Transverse colon (tissue), 4 donors: ENCODE measurements around the gene SLFN5. TPM values are rescaled to one million over a fixed set of nuclear protein-coding genes. Genes with fewer than 3 reads are reported as not detected.
"Not testable (repeated sequence)": the region's sequence is repeated elsewhere in the genome, so short reads cannot be mapped to it uniquely, and the experiment has no call there.

Experiments used
- DNase-seq: peaks from one replicate; pipeline ENCODE4 v3.0.0-alpha.2; 2019
- H3K27ac ChIP-seq, 4 donors: fragments of 200-600 bp; sonication (generic); 2 replicates each; pipeline ENCODE4 v1.5.1; 2016 to 2018; ENCODE audit warnings: inconsistent platforms in 4 of 4
- H3K27me3 ChIP-seq: fragments of 200-600 bp; sonication (generic); 2 replicates; pipeline ENCODE4 v1.5.1; 2017; ENCODE audit warnings: inconsistent platforms
- H3K36me3 ChIP-seq, 4 donors: fragments of 200-600 bp; sonication (generic); 2 replicates each; pipeline ENCODE4 v1.5.1; 2017 to 2019; ENCODE audit warnings: inconsistent platforms in 4 of 4
- H3K4me1 ChIP-seq, 4 donors: fragments of 200-600 bp; sonication (generic); 2 replicates each; pipeline ENCODE4 v1.5.1; 2017 to 2020; ENCODE audit warnings: inconsistent platforms in 4 of 4
- H3K4me3 ChIP-seq, 4 donors: fragments of 200-600 bp; sonication (generic); 1 replicate in 1 of 4; 2 replicates in 3 of 4; pipeline versions ENCODE4 v1.5.1 to v1.6.1; 2017 to 2019; ENCODE audit warnings: inconsistent platforms in 4 of 4
- H3K9me3 ChIP-seq, 2 donors: fragments of 200-600 bp; sonication (generic); 2 replicates each; pipeline ENCODE4 v1.5.1; 2017 to 2019; ENCODE audit warnings: inconsistent platforms in 2 of 2
- CTCF ChIP-seq, 5 experiments: fragments of 200-600 bp in 3 of 5; fragments of 450-650 bp in 2 of 5; sonication (generic) in 3 of 5; IDR thresholded peaks; 1 replicate in 2 of 5; 2 replicates in 3 of 5; pipeline ENCODE4 v1.5.1; 2016 to 2017; ENCODE audit warnings: antibody characterized with exemption in 5 of 5, inconsistent platforms in 3 of 5, mild to moderate bottlenecking in 2 of 5, moderate library complexity in 1 of 5
- EP300 ChIP-seq: sonication (generic); formaldehyde crosslinking; IDR thresholded peaks from one replicate; pipeline ENCODE4 v1.6.1; 2017; ENCODE audit warnings: antibody characterized with exemption, low read depth
- POLR2A ChIP-seq: fragments of 450-650 bp; IDR thresholded peaks from one replicate; pipeline ENCODE4 v1.6.1; 2016; ENCODE audit warnings: antibody characterized with exemption, mild to moderate bottlenecking, moderate library complexity
- POLR2AphosphoS5 ChIP-seq, 3 donors: sonication (generic); formaldehyde crosslinking; IDR thresholded peaks; one replicate each; pipeline ENCODE4 v1.6.1; 2016; ENCODE audit warnings: antibody characterized with exemption in 3 of 3
- WGBS, 2 donors: methylation state at CpG; one replicate each; pipeline ENCODE4 v1.1.5; 2018; ENCODE audit warnings: low coverage in 1 of 2; 5-methylcytosine and 5-hydroxymethylcytosine counted together
- in situ Hi-C, 4 donors: fragments of 200-750 bp; cut with MboI; loops; one replicate each; pipeline versions ENCODE4 v1.15.0 to v1.15.1; 2017; ENCODE audit warnings: low sequenced_read_pairs in 3 of 4, low pct_ligation_motif_present in 1 of 4, low pct_unique_long_range_greater_than_20kb in 1 of 4
- intact Hi-C: fragments of 100-400 bp; cut with DNase I; formaldehyde crosslinking; loops from one replicate; pipeline ENCODE4 v1.15.1; 2023; ENCODE audit warnings: low total_unique reads
- total RNA-seq, 4 donors: library from RNA; depleted of rRNA; stranded (reverse); fragments of >200 nt; gene quantifications; one replicate each; pipeline ENCODE4 v1.1.0, GENCODE V29; 2016

SLFN5 gene
- total RNA-seq: 10 to 100 TPM in 1 of 4 donors, 1 to 10 TPM in 3; 2.8 to 14.0 (median 5.7) TPM

DNA sequence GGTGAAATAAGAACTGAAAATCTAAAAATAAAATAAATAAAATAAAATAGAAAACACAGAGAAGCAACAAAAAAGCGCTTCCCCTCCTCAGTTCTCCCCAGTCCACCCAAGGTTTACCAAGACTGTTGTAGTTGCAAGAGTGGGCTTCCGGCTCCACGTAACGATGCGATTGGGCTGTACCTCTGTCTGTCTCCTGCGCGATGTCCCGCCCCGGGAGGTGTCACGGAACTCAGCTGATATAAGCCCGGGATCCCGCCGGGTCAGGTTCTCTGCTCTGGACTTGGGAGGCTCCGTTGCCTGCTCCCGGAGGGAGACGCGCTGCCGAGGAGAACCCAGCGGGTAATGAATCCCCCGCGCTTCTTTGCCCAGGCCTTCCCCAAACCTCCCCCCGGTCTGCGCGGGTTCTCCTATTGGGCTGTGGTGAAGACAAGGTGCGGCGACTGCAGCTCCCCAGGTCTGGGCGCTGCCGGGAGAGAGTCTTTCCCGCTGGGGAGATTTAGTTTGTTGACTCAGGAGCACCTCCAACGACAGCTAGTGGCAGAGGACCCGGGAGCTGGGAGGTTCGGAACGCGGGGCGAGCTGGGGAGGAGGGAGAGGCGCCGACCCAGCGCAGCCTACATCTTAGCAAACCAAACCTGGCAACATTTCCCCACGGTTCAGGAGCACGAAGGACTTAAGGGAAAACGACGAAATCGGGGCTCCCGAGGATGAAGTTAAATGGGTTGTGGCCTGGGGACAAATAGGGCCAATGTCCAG, at the start of gene SLFN5:
SLFN5 (plus strand) TSS at position 268 of the 756 bp plus-strand sequence. CDS start 15,619 bp downstream, outside the sequence.
- intact Hi-C loops (no loop called here), in situ Hi-C loops (no loop called here)
- peak within 1 kb of the TSS; percentile 92 to 96 (median 94) for H3K27ac ChIP-seq
- TF ChIP-seq CTCF (IDR thresholded peaks at IDR 0.05): no peak
- peak; percentile 90 for TF ChIP-seq POLR2A
- TF ChIP-seq EP300: no peak
- TF ChIP-seq POLR2AphosphoS5 (IDR thresholded peaks at IDR 0.05): peak; percentile 97 to 98 (median 97)
- H3K36me3 ChIP-seq: no peaks in the 10 kb centered on the region
- H3K4me1 ChIP-seq: peaks cover 5 to 35% (median 12%) of the 10 kb centered on the region in 4 donors
- peak; percentile 96 for DNase-seq
- peaks cover 15% of the 10 kb centered on the region for H3K27me3 ChIP-seq
- 0 to 1% methylated on average over 2 to 44 of the region's 44 CpGs for WGBS, 2 donors
- H3K4me3 ChIP-seq: peak within 1 kb of the TSS; percentile 46 to 73 (median 60)
- H3K9me3 ChIP-seq: no peaks in the 10 kb centered on the region

GRCh38 chr17:35194001-35194400, 48.9 kb upstream of the SLFN5 start, which contains the start of gene SLC35G3:
Gene SLC35G3, minus strand, starts transcription at chr17:35194393. Its CDS starts 86 bp downstream, at chr17:35194307.
- H3K27ac ChIP-seq, intact Hi-C loops, H3K27me3 ChIP-seq, H3K9me3 ChIP-seq, DNase-seq, H3K4me1 ChIP-seq, H3K4me3 ChIP-seq, H3K36me3 ChIP-seq, in situ Hi-C loops: not testable (repeated sequence)
- 89 to 100% methylated on average over 3 to 12 of the region's 12 CpGs for WGBS, 2 donors

DNA sequence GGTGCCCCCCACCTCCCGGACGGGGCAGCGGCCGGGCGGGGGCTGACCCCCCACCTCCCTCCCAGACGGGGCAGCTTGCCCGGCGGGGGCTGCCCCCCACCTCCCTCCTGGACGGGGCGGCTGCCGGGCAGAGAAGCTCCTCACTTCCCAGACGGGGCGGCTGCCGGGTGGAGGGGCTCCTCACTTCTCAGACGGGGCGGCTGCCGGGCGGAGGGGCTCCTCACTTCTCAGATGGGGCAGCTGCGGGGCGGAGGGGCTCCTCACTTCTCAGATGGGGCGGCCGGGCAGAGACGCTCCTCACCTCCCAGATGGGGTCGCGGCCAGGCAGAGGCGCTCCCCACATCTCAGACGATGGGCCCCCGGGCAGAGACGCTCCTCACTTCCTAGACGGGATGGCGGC, 47.8 kb upstream of the SLFN5 start:
- in situ Hi-C loops, DNase-seq, H3K36me3 ChIP-seq, H3K9me3 ChIP-seq, H3K27me3 ChIP-seq, intact Hi-C loops, H3K4me1 ChIP-seq, H3K27ac ChIP-seq, H3K4me3 ChIP-seq: not testable (repeated sequence)
- 92% methylated on average over 31 of the region's 31 CpGs; no CpG with 5 or more reads in 1 of the 2 donors for WGBS, 2 donors

DNA sequence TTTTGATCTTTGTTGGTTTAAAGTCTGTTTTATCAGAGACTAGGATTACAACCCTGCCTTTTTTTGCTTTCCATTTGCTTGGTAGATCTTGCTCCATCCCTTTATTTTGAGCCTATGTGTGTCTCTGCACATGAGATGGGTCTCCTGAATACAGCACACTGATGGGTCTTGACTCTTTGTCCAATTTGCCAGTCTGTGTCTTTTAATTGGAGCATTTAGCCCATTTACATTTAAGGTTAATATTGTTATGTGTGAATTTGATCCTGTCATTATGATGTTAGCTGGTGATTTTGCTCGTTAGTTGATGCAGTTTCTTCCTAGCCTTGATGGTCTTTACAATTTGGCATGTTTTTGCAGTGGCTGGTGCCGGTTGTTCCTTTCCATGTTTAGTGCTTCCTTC, 40.3 kb upstream of the SLFN5 start:
- intact Hi-C loops, H3K9me3 ChIP-seq, in situ Hi-C loops, DNase-seq, H3K27ac ChIP-seq, H3K4me1 ChIP-seq, H3K27me3 ChIP-seq, H3K36me3 ChIP-seq, H3K4me3 ChIP-seq: not testable (repeated sequence)
- 100% methylated on average over 1 of the region's 2 CpGs for WGBS, 2 donors

GRCh38 chr17:35210741-35211140, 32.1 kb upstream of the SLFN5 start:
- Histone ChIP-seq H3K36me3 (no peaks in the 10 kb centered on the region), H3K9me3 (no peaks in the 10 kb centered on the region), H3K27me3 (no peaks in the 10 kb centered on the region), H3K27ac (no peak overlapping the region), H3K4me1 (no peaks in the 10 kb centered on the region), H3K4me3 (no peak overlapping the region)
- no peak for DNase-seq
- 90 to 100% methylated on average over 6 to 7 of the region's 7 CpGs for WGBS, 2 donors
- in situ Hi-C loops (no loop called here), intact Hi-C loops (no loop called here)
- no peak for TF ChIP-seq POLR2A
- TF ChIP-seq EP300: no peak
- TF ChIP-seq POLR2AphosphoS5 (IDR thresholded peaks at IDR 0.05): no peak
- no peak for TF ChIP-seq CTCF (IDR thresholded peaks at IDR 0.05)
